AG09319 (cell line): Measurements from ENCODE around the gene UNC13A.

Experiments
- DNase-seq: peaks from one replicate; pipeline ENCODE4 v3.0.0-alpha.2; 2010; ENCODE audit warnings: low read depth; ENCODE audit errors: extremely low read depth
- CTCF ChIP-seq: IDR thresholded peaks from 2 replicates; pipeline ENCODE4 v1.5.1; 2011; ENCODE audit warnings: low read depth, mild to moderate bottlenecking, inconsistent platforms, low read length, moderate library complexity

The UNC13A gene

GRCh38 chr19:17564781-17565180 lies 123.4 kb downstream of the UNC13A start:
- no peak for TF ChIP-seq CTCF
- no peak for DNase-seq

GRCh38 chr19:17562561-17562960 lies 125.6 kb downstream of the UNC13A start:
- DNase-seq = no peak
- TF ChIP-seq CTCF = no peak

GRCh38 chr19:17562097-17562496 lies 126.1 kb downstream of the UNC13A start:
- TF ChIP-seq CTCF = no peak
- DNase-seq = no peak

GRCh38 chr19:17560205-17560595 lies 128.0 kb downstream of the UNC13A start:
- peak; percentile 74 for DNase-seq
- no peak for TF ChIP-seq CTCF

- TF ChIP-seq CTCF = no peak
- DNase-seq = no peak
Observed at GRCh38 chr19:17557466-17557865, 130.7 kb downstream of the UNC13A start.

GRCh38 chr19:17556995-17557394 lies 131.2 kb downstream of the UNC13A start:
- TF ChIP-seq CTCF = no peak
- no peak for DNase-seq

GRCh38 chr19:17555929-17556813 lies 132.0 kb downstream of the UNC13A start:
- DNase-seq = no peak
- no peak; the same call in 1 of the 2 replicates for TF ChIP-seq CTCF
